Retinal pigment epithelial cell (primary cell): ENCODE data around the gene TSPAN5.
A peak's percentile ranks its signal among the peaks of the same experiment; 100 is the strongest.

Source experiments
- DNase-seq: peaks from one replicate; pipeline ENCODE4 v3.0.0-alpha.2; 2010; ENCODE audit warnings: low read depth
- H3K4me3 ChIP-seq: 2 replicates; pipeline ENCODE4 v1.5.1; 2011; ENCODE audit warnings: mild to moderate bottlenecking, low read length, control low read depth, moderate library complexity
- TF ChIP-seq, protein P1 (sequence below): conservative IDR thresholded peaks from 2 replicates; pipeline ENCODE4 v1.5.1; 2011; ENCODE audit warnings: low read depth, low read length, control low read depth, inconsistent platforms

The TSPAN5 gene

GRCh38 chr4:98586962-98587354, 71.5 kb downstream of the TSPAN5 start:
- DNase-seq = no peak
- H3K4me3 ChIP-seq = no peak overlapping the region
- TF ChIP-seq, protein P1, sequence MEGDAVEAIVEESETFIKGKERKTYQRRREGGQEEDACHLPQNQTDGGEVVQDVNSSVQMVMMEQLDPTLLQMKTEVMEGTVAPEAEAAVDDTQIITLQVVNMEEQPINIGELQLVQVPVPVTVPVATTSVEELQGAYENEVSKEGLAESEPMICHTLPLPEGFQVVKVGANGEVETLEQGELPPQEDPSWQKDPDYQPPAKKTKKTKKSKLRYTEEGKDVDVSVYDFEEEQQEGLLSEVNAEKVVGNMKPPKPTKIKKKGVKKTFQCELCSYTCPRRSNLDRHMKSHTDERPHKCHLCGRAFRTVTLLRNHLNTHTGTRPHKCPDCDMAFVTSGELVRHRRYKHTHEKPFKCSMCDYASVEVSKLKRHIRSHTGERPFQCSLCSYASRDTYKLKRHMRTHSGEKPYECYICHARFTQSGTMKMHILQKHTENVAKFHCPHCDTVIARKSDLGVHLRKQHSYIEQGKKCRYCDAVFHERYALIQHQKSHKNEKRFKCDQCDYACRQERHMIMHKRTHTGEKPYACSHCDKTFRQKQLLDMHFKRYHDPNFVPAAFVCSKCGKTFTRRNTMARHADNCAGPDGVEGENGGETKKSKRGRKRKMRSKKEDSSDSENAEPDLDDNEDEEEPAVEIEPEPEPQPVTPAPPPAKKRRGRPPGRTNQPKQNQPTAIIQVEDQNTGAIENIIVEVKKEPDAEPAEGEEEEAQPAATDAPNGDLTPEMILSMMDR = no peak

DNA sequence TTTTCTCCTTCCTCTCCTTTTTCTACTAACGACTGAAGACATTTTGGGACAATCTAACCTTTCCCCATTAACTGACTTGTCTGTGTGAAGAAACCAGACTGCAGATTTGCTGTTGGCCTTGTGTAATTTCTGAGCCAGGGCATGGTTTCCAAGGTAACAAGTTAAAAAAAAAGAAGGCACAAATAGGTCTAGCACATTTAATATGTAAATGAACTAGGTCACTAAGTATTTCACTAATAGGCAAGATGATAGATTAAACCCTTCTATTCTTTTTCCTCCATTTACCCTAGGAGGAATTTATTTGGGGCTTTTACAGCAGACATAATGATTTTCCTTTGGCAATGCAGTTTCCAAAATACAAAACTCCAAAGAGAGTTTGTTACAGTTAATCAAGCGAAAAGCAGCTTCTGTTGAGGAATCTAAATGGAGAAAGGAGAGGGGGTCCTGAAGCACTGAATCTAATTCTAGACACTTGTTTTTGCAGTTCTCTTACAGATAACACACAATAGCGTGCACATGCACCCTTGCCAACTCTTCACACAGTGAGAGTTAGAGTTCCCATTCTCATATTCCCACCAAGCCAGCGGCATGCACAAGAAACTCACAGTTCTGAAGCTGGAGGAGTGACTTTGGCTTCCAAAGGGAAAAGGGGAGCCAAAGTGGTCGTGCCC, 72.0 kb downstream of the TSPAN5 start:
- no peak for DNase-seq
- TF ChIP-seq, protein P1 = no peak
- no peak overlapping the region for H3K4me3 ChIP-seq

DNA sequence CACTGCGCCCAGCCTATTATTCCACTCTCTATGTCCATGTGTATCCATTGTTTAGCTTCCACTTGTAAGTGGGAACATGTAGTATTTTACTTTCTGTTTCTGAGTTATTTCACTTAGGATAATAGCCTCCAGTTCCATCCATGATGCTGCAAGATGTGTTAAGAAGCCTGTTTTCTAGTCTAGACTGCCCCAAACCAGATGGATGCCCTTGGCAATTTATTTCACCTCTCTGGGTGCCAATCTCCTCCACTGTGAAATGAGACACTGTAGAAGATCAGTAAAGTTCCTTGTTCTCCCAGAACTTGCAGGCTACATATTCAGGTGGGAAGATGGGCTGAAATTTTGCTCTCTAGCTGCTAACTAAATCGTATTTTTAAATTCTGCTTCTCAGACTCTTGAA, 72.8 kb downstream of the TSPAN5 start:
- TF ChIP-seq, protein P1 = no peak
- DNase-seq = no peak
- no peak overlapping the region for H3K4me3 ChIP-seq

- TF ChIP-seq, protein P1 = no peak
- H3K4me3 ChIP-seq = no peak overlapping the region
- DNase-seq = no peak
Measured at GRCh38 chr4:98584265-98584664, 74.1 kb downstream of the TSPAN5 start.

DNA sequence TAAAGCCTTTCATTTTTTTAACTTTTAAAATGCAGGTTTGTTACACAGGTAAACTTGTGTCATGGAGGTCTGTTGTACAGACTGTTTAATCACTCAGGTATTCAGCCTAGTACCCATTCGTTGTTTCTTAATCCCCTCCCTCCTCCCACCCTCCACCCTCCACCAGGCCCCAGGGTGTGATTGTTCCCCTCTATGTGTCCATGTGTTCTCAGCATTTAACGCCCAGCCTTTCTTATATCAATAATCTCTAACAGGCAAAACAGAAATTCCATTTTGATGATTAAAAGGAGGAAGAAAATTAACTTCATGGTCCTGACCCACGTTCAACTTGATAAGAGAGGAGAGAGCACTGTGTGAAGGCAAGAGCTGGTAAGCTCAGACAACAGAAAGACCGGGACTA, 75.1 kb downstream of the TSPAN5 start:
- TF ChIP-seq, protein P1 = no peak
- no peak for DNase-seq
- no peak overlapping the region for H3K4me3 ChIP-seq

GRCh38 chr4:98581126-98581525, 77.3 kb downstream of the TSPAN5 start:
- no peak for DNase-seq
- no peak overlapping the region for H3K4me3 ChIP-seq
- TF ChIP-seq, protein P1 = no peak

DNA sequence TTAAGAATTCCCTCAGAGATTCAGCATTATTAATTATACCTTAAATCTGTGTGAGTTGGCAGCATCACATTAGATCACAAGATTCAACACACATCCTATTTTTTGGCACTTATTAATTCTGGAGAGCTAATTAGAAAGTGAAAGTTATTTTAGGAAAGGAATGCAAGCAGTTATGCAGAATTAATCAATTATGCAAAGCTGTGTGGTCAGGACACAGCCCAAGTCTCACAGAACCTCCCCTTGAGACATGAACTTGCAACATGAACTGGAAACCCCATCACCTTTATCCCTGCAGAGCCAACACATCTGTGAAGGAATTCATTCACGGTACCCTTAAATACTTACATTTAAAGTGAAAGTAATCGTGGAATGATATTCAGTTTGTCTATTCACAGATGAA, 80.5 kb downstream of the TSPAN5 start:
- peak; percentile 66 for DNase-seq
- no peak overlapping the region for H3K4me3 ChIP-seq
- TF ChIP-seq, protein P1 = no peak
